ENCODE measurements around the gene DOK7.

DOK7 gene

DNA sequence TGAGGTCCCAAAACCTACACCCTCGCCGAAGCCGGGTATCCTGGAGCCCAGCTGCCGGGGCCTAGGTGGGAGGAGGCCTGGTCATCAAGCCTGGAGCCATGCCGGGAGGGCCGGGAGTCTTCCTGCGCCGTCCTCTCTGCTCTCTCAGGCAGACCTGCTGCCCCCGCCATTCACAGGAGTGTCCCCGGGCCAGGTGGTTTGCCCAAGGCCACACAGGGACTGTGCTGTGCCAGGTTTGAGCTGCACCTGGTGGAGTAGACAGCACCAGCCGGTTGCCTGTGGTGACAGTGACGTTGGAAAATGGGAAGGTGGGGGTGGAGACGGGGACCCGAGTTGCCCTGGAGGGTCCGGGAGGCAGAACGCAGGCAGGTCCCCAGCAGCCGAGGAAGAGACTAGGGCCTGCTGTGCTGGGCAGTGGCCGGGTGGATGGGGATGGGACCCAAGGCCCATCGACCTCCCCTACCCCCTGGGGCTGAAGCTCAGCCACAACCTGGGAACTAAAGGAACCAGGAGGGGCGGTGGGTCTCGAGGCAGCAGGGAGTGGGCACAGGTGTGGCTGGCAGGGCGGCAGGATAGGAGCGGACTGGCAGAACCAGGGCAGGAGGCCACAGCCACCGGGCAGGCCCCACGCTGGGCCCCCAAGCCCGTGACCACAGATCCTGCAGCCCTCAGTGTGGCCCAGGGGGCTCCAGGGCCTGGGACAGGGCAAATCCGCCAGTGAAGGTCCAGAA, 9.5 kb downstream of the DOK7 start:
- H3K4me2 ChIP-seq (ENCODE audit: low read depth, low read length): no peak overlapping the region
- no peak overlapping the region for H2AFZ ChIP-seq (ENCODE audit: low read length)
- no peak for DNase-seq
- H3K4me1 ChIP-seq (ENCODE audit: low read length): no peaks in the 10 kb centered on the region
- no peak overlapping the region for H3K9ac ChIP-seq (ENCODE audit: low read length)
- no peaks in the 10 kb centered on the region for H3K9me3 ChIP-seq (replicated peaks; ENCODE audit: insufficient read depth, low read length)
- no peak overlapping the region for H3K4me3 ChIP-seq (ENCODE audit: low read length)
- H4K20me1 ChIP-seq (ENCODE audit: insufficient read depth, low read length): no peaks in the 10 kb centered on the region
- H3K27me3 ChIP-seq (replicated peaks; ENCODE audit: insufficient read depth, low read length): peaks cover 79% of the 10 kb centered on the region
- TF ChIP-seq EZH2phosphoT487 (IDR thresholded peaks at IDR 0.05; ENCODE audit: low read length): no peak
- TF ChIP-seq, protein P1, sequence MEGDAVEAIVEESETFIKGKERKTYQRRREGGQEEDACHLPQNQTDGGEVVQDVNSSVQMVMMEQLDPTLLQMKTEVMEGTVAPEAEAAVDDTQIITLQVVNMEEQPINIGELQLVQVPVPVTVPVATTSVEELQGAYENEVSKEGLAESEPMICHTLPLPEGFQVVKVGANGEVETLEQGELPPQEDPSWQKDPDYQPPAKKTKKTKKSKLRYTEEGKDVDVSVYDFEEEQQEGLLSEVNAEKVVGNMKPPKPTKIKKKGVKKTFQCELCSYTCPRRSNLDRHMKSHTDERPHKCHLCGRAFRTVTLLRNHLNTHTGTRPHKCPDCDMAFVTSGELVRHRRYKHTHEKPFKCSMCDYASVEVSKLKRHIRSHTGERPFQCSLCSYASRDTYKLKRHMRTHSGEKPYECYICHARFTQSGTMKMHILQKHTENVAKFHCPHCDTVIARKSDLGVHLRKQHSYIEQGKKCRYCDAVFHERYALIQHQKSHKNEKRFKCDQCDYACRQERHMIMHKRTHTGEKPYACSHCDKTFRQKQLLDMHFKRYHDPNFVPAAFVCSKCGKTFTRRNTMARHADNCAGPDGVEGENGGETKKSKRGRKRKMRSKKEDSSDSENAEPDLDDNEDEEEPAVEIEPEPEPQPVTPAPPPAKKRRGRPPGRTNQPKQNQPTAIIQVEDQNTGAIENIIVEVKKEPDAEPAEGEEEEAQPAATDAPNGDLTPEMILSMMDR (IDR thresholded peaks at IDR 0.05; ENCODE audit: low read length): no peak
- no peak for TF ChIP-seq EZH2 (optimal IDR thresholded peaks at IDR 0.05; ENCODE audit: low read depth, low read length)
- H3K27ac ChIP-seq (ENCODE audit: low read length): no peak overlapping the region
- H3F3A ChIP-seq (ENCODE audit: insufficient read depth, low read length): no peaks in the 10 kb centered on the region
- no peaks in the 10 kb centered on the region for H3K79me2 ChIP-seq (ENCODE audit: low read length)
- H3K9me2 ChIP-seq (replicated peaks; ENCODE audit: insufficient read depth, low read length): no peaks in the 10 kb centered on the region
- H3K36me3 ChIP-seq (replicated peaks; ENCODE audit: insufficient read depth, low read length): no peaks in the 10 kb centered on the region

DNA sequence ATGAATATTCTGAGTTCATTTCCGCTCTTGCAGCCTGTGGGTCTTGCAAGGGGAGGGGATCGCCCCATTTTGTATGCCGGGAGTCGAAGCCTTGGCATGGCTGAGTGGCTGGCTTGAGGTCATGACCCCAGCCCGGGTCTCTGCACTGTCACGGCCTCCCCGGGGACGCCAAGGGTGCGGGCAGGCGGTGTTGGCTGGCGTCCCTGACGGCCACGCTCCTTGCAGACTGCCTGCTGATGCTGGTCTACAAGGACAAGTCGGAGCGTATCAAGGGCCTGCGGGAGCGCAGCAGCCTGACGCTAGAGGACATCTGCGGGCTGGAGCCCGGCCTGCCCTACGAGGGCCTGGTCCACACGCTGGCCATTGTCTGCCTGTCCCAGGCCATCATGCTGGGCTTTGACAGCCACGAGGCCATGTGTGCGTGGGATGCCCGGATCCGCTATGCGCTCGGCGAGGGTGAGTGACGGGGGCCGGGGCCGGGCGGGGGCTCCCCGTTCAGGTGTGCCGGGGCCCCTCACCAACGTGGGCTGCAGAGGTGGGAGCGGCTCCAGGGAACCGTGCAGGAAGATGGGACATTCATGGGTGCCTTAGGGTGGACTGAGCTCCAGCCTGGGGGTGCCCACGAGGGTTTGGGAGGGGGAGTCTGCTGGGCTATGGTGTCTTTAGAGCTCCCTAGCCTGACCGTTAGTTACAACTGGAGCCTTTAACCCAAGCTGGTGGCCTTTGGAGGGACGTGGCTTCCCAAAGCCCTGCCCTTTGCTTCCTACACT, 10.3 kb downstream of the DOK7 start:
- Histone ChIP-seq H3K9me3 (replicated peaks; ENCODE audit: insufficient read depth, low read length) (no peaks in the 10 kb centered on the region), H3K27me3 (replicated peaks; ENCODE audit: insufficient read depth, low read length) (peaks cover 87% of the 10 kb centered on the region), H2AFZ (ENCODE audit: low read length) (no peak overlapping the region), H3K4me1 (ENCODE audit: low read length) (no peaks in the 10 kb centered on the region), H3K79me2 (ENCODE audit: low read length) (no peaks in the 10 kb centered on the region), H3K9ac (ENCODE audit: low read length) (no peak overlapping the region), H3K36me3 (replicated peaks; ENCODE audit: insufficient read depth, low read length) (no peaks in the 10 kb centered on the region), H3K9me2 (replicated peaks; ENCODE audit: insufficient read depth, low read length) (no peaks in the 10 kb centered on the region), H3F3A (ENCODE audit: insufficient read depth, low read length) (no peaks in the 10 kb centered on the region), H3K27ac (ENCODE audit: low read length) (no peak overlapping the region), H3K4me2 (ENCODE audit: low read depth, low read length) (no peak overlapping the region), H4K20me1 (ENCODE audit: insufficient read depth, low read length) (no peaks in the 10 kb centered on the region), H3K4me3 (ENCODE audit: low read length) (no peak overlapping the region)
- no peak for DNase-seq
- TF ChIP-seq EZH2 (optimal IDR thresholded peaks at IDR 0.05; ENCODE audit: low read depth, low read length) (no peak), EZH2phosphoT487 (IDR thresholded peaks at IDR 0.05; ENCODE audit: low read length) (no peak)
- TF ChIP-seq, protein P1 (IDR thresholded peaks at IDR 0.05; ENCODE audit: low read length): no peak

DNA sequence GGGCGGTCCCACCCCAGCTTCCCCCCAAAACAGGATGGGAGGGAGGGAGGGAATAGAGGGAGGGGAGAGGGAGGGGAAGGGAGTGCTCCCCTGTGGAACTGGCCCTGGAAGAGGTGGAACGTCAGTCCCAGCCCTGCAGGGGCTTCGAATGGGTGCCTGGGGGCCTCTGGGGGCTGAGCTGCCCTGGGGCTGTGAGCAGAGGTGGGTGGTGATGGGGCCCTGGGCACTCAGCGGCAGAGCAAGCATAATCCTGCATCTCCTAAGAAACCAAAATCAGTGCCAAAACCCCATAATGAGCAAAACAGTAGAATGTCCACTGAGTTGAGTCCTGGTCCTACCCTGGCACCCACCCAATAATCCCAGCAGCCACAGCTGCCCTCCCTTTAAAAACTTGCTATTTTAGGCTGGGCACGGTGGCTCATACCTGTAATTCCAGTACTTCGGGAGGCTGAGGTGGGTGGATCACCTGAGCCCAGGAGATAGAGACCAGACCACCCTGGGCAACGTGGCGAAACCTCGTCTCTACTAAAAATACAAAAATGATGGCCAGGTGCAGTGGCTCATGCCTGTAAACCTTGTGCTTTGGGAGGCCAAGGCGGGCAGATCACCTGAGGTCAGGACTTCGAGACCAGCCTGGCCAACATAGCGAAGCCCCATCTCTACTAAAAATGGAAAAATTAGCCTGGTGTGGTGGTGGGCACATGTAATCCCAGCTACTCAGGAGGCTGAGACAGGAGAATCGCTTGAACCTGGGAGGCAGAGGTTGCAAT, 11.1 kb downstream of the DOK7 start:
- Histone ChIP-seq H2AFZ (ENCODE audit: low read length) (no peak overlapping the region), H3K9me2 (replicated peaks; ENCODE audit: insufficient read depth, low read length) (no peaks in the 10 kb centered on the region), H3K27me3 (replicated peaks; ENCODE audit: insufficient read depth, low read length) (peaks cover 95% of the 10 kb centered on the region), H3K4me1 (ENCODE audit: low read length) (no peaks in the 10 kb centered on the region), H3K9ac (ENCODE audit: low read length) (no peak overlapping the region), H3F3A (ENCODE audit: insufficient read depth, low read length) (no peaks in the 10 kb centered on the region), H3K27ac (ENCODE audit: low read length) (no peak overlapping the region), H3K36me3 (replicated peaks; ENCODE audit: insufficient read depth, low read length) (no peaks in the 10 kb centered on the region), H4K20me1 (ENCODE audit: insufficient read depth, low read length) (no peaks in the 10 kb centered on the region), H3K79me2 (ENCODE audit: low read length) (no peaks in the 10 kb centered on the region), H3K9me3 (replicated peaks; ENCODE audit: insufficient read depth, low read length) (no peaks in the 10 kb centered on the region), H3K4me2 (ENCODE audit: low read depth, low read length) (no peak overlapping the region), H3K4me3 (ENCODE audit: low read length) (no peak overlapping the region)
- TF ChIP-seq EZH2 (optimal IDR thresholded peaks at IDR 0.05; ENCODE audit: low read depth, low read length): no peak
- TF ChIP-seq EZH2phosphoT487 (IDR thresholded peaks at IDR 0.05; ENCODE audit: low read length): no peak
- DNase-seq: no peak

All from MM.1S (cell line).